Progenitor cell of endocrine pancreas (in vitro differentiated cells): ENCODE measurements around the gene PLXNC1. TPM values are rescaled to one million over a fixed set of nuclear protein-coding genes. Genes with fewer than 3 reads are reported as not detected.

Experiments used
- DNase-seq: peaks from one replicate; pipeline ENCODE4 v3.0.0; 2021; ENCODE audit warnings: low spot score; ENCODE audit not compliant: unreplicated experiment
- H3K27ac Mint-ChIP-seq: 2 replicates; pipeline ENCODE4 v1.8.0; 2021; ENCODE audit warnings: mild to moderate bottlenecking, moderate library complexity, mixed read lengths
- H3K27me3 Mint-ChIP-seq: 2 replicates; pipeline ENCODE4 v1.8.0; 2021; ENCODE audit warnings: mixed read lengths
- H3K36me3 Mint-ChIP-seq: 2 replicates; pipeline ENCODE4 v1.8.0; 2022; ENCODE audit warnings: mixed read lengths; ENCODE audit not compliant: insufficient read depth
- H3K4me1 Mint-ChIP-seq: 2 replicates; pipeline ENCODE4 v1.8.0; 2021; ENCODE audit warnings: low read depth, mixed read lengths
- H3K4me3 Mint-ChIP-seq: 2 replicates; pipeline ENCODE4 v1.8.0; 2021; ENCODE audit warnings: low read depth, mild to moderate bottlenecking, moderate library complexity, mixed read lengths
- H3K9me3 Mint-ChIP-seq: 2 replicates; pipeline ENCODE4 v1.8.0; 2021; ENCODE audit warnings: low read depth, mixed read lengths
- CTCF ChIP-seq: fragments of 200-600 bp; sonication (generic); IDR thresholded peaks from one replicate; pipeline ENCODE4 v1.5.0; 2021; ENCODE audit warnings: antibody characterized with exemption, mild to moderate bottlenecking; ENCODE audit not compliant: unreplicated experiment
- total RNA-seq: library from RNA; stranded (reverse); gene quantifications from 2 replicates; pipeline ENCODE4 v1.2.1, GENCODE V29; 2021

Gene PLXNC1
- total RNA-seq, 1 donor from 2014 or later, result 25.7 TPM

- no peak for TF ChIP-seq CTCF
- H3K4me1 Mint-ChIP-seq, result peaks cover 13% of the 10 kb centered on the region
- peaks cover 13% of the 10 kb centered on the region for H3K9me3 Mint-ChIP-seq
- H3K4me3 Mint-ChIP-seq, result no peak overlapping the region
- H3K27me3 Mint-ChIP-seq, result no peaks in the 10 kb centered on the region
- peak overlapping the region; percentile 14 for H3K27ac Mint-ChIP-seq
- no peak for DNase-seq
- H3K36me3 Mint-ChIP-seq, result peaks cover 11% of the 10 kb centered on the region
These were observed 32.4 kb downstream of the PLXNC1 start for GRCh38 chr12:94180558-94181296.

- Mint-ChIP-seq H3K4me3 (no peak overlapping the region), H3K9me3 (peaks cover 6% of the 10 kb centered on the region), H3K4me1 (peaks cover 17% of the 10 kb centered on the region), H3K36me3 (peaks cover 5% of the 10 kb centered on the region), H3K27ac (peak overlapping the region; percentile 1), H3K27me3 (no peaks in the 10 kb centered on the region)
- no peak for DNase-seq
- TF ChIP-seq CTCF, result no peak
These were observed 34.8 kb downstream of the PLXNC1 start for GRCh38 chr12:94182986-94183707.

- H3K36me3 Mint-ChIP-seq, result peaks cover 2% of the 10 kb centered on the region
- no peak for DNase-seq
- peak overlapping the region; percentile 17 for H3K27ac Mint-ChIP-seq
- no peak overlapping the region for H3K4me3 Mint-ChIP-seq
- TF ChIP-seq CTCF, result no peak
- peaks cover 17% of the 10 kb centered on the region for H3K4me1 Mint-ChIP-seq
- H3K27me3 Mint-ChIP-seq, result no peaks in the 10 kb centered on the region
- H3K9me3 Mint-ChIP-seq, result peaks cover 3% of the 10 kb centered on the region
These were observed 35.5 kb downstream of the PLXNC1 start for GRCh38 chr12:94183708-94184379.

- Mint-ChIP-seq H3K27ac (no peak overlapping the region), H3K36me3 (no peaks in the 10 kb centered on the region), H3K9me3 (peaks cover under 1% of the 10 kb centered on the region), H3K4me1 (peaks cover 16% of the 10 kb centered on the region), H3K27me3 (no peaks in the 10 kb centered on the region), H3K4me3 (no peak overlapping the region)
- DNase-seq, result no peak
- no peak for TF ChIP-seq CTCF
These were observed 36.8 kb downstream of the PLXNC1 start for GRCh38 chr12:94184995-94185719.

- H3K27ac Mint-ChIP-seq, result no peak overlapping the region
- H3K4me3 Mint-ChIP-seq, result no peak overlapping the region
- H3K27me3 Mint-ChIP-seq, result no peaks in the 10 kb centered on the region
- H3K9me3 Mint-ChIP-seq, result peaks cover 3% of the 10 kb centered on the region
- peaks cover 16% of the 10 kb centered on the region for H3K4me1 Mint-ChIP-seq
- no peak for DNase-seq
- H3K36me3 Mint-ChIP-seq, result peaks cover 3% of the 10 kb centered on the region
- no peak for TF ChIP-seq CTCF
These were observed 37.4 kb downstream of the PLXNC1 start for GRCh38 chr12:94185801-94186200.
